GM20431 (cell line): Measurements from ENCODE around the gene PRR36.

Source experiments
- in situ Hi-C: fragments of 300-500 bp; cut with MseI, MboI; formaldehyde crosslinking; loops from one replicate; pipeline ENCODE4 v1.15.0; 2020; ENCODE audit warnings: low sequenced_read_pairs; ENCODE audit not compliant: unreplicated experiment

PRR36 gene

GRCh38 chr19:7874897-7875273 lies 695 bp upstream of the PRR36 start:
- in situ Hi-C loops: no loop called here

DNA sequence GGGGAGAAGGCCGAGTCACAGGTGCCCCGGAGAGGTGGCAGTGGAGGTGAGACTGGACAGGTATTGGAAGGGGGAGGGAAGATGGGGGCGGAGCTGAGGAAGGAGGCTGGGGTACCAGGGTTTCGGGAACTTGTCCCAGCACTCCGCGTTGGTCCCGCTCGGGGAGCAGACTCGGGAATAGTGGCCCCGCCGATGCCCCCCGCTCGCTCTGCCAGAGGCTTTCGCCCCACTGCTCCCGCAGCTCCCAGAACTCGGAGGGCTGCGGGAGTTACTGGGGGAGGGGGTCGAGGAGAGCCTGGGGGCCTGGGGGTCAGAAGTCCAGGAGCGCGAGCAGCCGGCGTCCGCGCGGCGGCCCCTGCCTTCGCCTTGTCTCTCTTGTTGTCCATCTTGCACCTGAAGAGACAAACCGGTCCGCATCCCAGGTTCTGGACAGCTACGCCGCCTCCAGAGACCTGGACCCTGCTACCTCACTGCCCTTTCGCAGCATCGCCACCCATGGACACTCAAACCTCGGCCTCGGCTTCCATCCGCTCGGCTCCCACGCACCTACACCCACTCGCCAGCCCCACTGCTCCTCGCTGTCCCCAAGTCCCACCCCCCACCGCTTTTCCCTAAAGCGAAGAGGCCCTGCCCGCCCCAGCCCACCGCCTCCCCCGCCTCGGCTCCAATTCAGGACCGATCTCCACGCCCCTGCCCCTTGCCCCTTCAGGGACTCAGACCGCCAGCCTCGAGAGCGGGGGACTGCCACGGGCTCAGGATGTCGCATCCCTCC lies 700 bp downstream of the PRR36 start:
- in situ Hi-C loops: no loop called here

DNA sequence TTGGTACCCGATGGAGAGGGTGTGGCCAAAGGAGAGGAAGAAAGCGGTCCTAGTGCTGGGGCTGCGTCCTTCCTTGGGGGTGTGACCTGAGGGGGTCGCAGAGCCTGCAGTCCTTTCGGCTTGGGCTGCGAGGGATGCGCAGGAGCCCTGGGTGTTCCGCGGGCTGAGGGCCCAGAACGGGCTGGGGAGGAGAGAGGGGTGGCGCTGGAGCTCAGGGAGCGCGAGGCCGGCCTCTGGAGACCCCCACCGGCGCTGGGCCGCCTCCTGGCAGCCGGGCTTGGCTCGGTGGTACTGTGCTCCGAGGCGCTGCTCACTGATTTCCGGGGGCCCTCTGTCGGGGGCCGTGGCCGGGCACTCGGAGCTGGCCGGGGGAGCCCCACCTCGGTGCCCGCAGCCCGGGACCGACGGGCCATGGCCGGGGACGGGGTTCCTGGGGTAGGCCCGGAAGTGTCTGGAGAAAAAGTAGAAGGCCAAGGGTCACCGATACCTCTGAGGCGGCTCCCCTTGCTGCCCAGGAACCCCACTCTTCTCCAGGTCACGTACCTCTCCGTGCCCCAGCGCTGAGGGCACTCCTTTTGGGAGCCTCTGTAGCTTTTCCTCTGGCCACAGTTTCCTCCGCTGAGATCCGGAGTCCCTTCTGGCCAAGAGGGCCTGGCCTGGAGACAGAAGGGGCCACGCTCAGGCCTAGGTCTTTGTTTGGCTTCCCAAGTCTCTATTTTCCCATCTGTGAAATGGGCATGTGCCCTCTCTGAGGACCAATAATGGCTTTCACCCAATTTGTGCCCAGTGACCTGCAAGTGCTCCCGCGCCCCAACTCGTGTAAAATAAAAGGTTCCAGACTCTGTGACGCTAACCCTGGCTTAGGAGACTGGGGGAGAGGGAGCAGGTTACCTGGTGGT lies 1.6 kb downstream of the PRR36 start:
- in situ Hi-C loops: no loop called here

DNA sequence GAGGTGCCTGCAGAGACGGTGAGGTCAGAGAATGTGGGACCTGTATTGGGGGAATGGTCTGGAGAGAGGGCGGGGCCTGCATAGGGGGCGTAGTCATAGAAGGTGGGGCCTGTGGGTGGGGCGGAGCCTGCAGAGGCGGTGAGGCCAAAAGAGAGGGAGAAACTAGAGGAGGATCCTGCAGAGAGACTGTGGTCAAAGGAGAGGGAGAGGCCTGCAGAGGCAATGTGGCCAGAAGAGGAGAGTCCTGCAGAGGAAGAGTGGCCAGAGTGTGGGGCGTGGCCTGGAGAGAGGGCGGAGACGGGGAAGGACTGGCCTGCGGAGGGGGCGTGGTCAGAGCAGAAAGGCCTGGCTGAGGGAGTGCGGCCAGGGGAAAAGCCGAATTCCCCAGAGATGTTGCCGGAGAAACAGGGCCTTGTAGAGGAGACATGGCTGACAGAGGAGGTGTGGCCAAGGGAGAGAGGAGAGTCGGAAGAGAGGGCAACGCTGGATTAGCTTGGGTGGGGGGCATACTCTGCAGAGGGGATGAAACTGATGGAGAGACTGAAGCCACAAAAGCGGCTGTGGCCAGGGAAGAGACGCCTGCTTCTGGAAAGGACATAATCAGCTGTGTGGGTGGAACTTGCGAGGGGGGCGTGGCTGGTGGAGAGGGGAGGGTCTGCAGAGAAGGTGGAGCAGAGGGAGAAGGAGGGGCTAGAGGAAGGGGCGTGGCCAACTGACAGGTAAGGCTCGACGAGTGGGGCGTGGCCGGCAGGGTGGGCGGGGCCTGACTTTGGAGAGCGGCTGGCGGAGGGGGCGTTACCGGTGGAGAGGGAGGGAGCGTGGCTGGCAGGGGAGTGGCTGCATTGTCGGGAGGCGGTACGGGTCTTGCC lies 2.5 kb downstream of the PRR36 start:
- in situ Hi-C loops: no loop called here

- in situ Hi-C loops: no loop called here
These were observed 3.4 kb downstream of the PRR36 start for GRCh38 chr19:7870571-7871436.

- in situ Hi-C loops: no loop called here
These were observed 4.2 kb downstream of the PRR36 start for GRCh38 chr19:7869910-7870511.

GRCh38 chr19:7869453-7869909 lies 4.7 kb downstream of the PRR36 start:
- in situ Hi-C loops: no loop called here

- in situ Hi-C loops: no loop called here
These were observed 5.3 kb downstream of the PRR36 start for GRCh38 chr19:7868671-7869452.

DNA sequence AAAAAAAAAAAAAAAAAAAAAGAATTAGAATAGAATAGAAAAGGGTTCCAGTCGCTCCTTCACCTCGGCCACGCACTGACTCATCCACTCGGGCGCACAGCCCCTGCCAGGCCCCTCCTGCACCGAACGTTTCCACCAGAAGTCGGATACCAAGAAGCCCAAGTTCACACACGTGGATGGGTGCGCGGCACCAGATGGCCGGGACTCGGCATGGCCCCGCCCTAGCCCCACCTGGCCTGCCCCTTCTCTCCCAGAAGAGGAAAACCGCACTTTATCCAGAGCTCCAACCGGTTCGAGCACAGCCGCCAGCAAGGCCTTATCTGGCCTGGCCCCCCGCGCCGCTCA lies 5.9 kb downstream of the PRR36 start:
- in situ Hi-C loops: no loop called here

DNA sequence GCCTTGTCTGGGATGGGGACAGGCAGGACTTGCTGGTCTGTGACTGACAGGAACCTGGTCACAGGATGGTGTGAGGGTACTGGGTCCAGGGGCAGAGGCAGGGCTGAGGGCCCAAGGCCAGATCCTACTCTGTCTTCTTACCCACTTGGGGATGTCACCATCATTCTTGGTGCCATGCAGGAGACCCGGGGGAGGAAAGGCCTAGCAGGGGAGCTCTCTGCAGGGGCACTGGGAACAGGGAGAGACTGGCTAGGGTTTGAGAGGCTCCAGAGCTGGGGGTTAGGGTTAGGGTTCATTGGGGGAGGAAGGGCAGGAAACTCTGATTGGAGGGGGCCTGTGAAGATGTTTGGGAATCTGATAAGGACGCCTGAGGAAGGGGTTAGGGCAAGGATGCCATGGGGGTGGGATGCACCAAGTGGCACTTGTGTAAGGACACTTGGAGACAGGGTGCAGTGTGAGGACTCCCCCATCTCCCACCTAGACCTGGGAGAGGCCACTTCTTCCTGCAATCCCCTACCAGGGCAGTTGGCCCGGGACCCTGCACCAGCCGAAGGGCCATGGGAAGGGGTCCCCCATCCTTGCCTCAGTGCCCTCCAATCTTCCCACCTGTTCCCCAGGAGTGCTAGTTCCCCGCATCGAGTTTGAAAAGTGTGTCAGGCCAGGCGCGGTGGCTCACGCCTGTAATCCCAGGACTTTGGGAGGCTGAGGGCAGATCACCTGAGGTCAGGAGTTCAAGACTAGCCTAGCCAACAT lies 6.9 kb downstream of the PRR36 start:
- in situ Hi-C loops: no loop called here

DNA sequence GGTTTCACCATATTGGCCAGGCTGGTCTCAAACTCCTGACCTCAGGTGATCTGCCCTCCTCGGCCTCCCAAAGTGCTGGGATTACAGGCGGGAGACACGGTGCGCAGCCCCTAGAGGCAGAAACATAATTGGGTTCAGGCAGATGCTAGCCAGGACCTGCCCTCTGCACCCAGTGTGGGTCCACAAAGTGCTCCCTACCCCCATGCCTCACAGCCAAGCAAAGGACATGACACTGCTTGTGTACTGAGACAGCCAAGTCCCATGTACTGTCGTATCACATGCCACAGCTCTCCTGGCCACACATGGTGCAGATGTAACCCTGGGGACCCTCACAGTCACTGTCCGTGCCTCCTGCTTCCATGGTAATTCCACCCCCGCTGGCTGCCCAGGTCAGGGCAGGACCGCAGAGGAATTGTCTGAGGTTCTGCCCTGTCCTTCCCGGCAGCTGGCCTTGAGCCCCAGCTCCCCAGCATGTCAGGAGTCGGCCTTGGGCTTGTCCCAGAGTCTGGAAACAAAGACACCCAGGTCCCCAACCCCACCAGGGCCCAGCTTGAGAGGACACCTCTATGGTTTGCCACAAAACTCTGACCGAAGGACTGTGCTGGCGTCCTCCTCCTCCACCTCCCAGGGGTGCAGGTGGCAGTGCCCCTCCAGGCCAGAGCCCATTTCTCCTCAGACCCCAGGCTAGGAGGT lies 7.6 kb downstream of the PRR36 start:
- in situ Hi-C loops: no loop called here

DNA sequence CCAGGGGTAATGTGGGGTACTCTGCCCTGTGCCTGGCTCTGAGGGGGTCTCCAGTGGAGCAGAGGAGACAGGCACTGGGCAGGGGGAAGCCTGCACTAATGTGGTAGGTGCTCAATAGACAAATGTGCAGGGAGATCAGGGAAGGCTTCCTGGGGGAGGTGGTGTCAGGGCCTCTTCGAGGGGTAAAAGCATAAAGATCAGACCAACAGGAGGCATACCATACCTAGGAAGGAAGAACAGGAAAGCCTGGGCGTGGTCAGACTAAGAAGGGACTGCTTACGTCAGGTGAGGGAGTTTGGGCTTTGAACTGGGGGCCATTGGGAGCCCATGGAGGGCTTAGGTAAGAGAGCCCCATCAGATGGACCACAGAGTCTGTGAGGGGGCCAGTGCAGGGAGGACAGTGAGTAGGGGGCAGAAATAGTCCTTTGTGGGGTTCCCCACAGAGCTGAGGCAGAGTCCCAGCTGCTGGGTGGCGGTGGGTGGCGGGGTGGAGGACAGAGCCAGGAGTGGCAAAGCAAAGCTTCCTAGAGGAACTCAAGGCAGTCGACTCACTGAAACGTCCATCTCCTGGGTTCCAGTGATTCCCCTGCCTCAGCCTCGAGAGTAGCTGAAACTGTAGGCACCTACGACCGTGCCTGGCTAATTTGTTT lies 8.8 kb downstream of the PRR36 start:
- in situ Hi-C loops: no loop called here

- in situ Hi-C loops: no loop called here
These were observed 9.5 kb downstream of the PRR36 start for GRCh38 chr19:7864690-7865074.

- in situ Hi-C loops: no loop called here
These were observed 10.1 kb downstream of the PRR36 start for GRCh38 chr19:7863971-7864689.

GRCh38 chr19:7863157-7863970 lies 10.8 kb downstream of the PRR36 start:
- in situ Hi-C loops: no loop called here
